HG02840 (cell line): ENCODE measurements around the gene PLEKHG3.

Source experiments
- ATAC-seq: cut with Tn5 transposase; IDR thresholded peaks from one replicate; pipeline ENCODE4 v1.9.1; 2021; ENCODE audit warnings: mild to moderate bottlenecking, moderate library complexity, moderate number of reproducible peaks; ENCODE audit not compliant: unreplicated experiment, low FRiP score

PLEKHG3 gene

GRCh38 chr14:64741961-64742360 lies 37.7 kb downstream of the PLEKHG3 start:
- no peak for ATAC-seq

GRCh38 chr14:64743061-64743460 lies 38.8 kb downstream of the PLEKHG3 start:
- ATAC-seq = no peak

DNA sequence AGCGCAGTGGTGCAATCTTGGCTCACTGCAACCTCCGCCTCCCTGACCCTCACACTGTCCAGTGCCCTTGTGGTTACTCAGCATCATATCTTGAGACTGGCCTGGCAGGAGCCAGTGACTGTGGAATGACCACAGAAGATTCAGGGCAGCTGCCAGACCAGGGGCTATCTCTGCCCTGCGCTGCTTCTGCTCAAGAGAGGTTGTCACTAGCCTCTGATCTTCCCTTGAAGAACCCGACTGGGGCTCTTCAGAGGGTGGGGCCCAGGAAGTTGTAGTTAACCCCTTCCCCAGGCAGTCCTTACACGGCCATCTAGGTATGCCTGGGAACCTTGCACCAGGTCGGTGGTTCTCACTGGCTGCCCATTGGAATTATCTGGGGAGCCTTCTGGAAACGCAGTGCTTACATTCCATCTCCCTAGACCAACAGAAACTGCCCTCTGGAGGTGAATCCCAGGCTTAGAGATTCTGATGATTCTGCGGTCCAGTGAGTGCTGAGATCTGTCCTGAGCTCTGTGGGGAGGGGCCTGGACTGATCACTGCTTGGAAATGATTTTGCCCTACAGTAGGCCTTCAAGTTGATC lies 41.4 kb downstream of the PLEKHG3 start:
- ATAC-seq = no peak

- ATAC-seq = no peak
Measured at GRCh38 chr14:64746298-64747250, 42.4 kb downstream of the PLEKHG3 start.

- no peak for ATAC-seq
Measured at GRCh38 chr14:64747327-64747726, 43.1 kb downstream of the PLEKHG3 start.

GRCh38 chr14:64748521-64748920 lies 44.3 kb downstream of the PLEKHG3 start:
- ATAC-seq = no peak

GRCh38 chr14:64748995-64749714 lies 44.9 kb downstream of the PLEKHG3 start:
- no peak for ATAC-seq

DNA sequence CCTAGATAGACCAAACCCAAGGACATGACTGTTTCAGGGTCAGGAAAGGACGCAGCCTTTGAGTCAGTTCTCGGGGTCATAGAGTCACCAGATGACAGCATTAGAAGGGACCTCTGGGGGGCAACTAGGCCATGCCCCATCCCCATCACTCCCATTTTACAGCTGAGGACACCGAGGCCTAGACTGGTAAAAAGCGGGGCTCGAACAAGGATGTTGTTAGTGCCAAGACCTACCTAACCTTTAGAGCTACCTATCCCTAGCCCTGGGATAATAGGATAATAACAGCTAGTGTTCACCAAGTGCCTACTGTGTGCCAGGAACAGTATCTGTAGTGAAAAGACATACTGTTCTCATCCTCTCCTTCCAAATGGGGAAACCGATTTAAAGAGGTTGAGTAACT lies 48.7 kb downstream of the PLEKHG3 start:
- no peak for ATAC-seq

GRCh38 chr14:64753374-64753773 lies 49.1 kb downstream of the PLEKHG3 start:
- no peak for ATAC-seq

GRCh38 chr14:64753999-64754398 lies 49.8 kb downstream of the PLEKHG3 start:
- no peak for ATAC-seq

GRCh38 chr14:64754685-64755084 lies 50.5 kb downstream of the PLEKHG3 start:
- no peak for ATAC-seq

- no peak for ATAC-seq
Measured at GRCh38 chr14:64755781-64756221, 51.6 kb downstream of the PLEKHG3 start.

DNA sequence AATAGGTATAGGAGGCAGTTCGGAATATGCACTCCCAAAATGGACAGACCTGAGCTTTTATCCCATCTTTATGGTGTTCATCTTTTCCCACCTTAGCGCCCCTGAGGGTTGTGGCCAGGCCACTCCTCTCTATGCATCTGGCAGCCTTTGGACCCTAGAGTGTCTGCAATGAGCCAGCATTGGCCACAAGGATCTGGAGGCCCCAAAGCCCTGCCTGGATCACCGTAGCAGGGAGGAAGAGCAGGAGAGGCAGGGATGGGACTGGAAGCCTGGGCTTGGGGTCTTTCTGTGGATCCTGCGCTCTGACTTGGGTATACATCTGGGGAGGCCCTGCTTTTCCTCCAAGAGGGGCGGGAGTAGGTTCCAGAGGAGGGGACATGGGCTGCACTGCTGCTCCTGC lies 52.5 kb downstream of the PLEKHG3 start:
- ATAC-seq = no peak

- ATAC-seq = no peak
Measured at GRCh38 chr14:64757601-64758000, 53.4 kb downstream of the PLEKHG3 start.

GRCh38 chr14:64758025-64758521 lies 53.8 kb downstream of the PLEKHG3 start:
- ATAC-seq = no peak

DNA sequence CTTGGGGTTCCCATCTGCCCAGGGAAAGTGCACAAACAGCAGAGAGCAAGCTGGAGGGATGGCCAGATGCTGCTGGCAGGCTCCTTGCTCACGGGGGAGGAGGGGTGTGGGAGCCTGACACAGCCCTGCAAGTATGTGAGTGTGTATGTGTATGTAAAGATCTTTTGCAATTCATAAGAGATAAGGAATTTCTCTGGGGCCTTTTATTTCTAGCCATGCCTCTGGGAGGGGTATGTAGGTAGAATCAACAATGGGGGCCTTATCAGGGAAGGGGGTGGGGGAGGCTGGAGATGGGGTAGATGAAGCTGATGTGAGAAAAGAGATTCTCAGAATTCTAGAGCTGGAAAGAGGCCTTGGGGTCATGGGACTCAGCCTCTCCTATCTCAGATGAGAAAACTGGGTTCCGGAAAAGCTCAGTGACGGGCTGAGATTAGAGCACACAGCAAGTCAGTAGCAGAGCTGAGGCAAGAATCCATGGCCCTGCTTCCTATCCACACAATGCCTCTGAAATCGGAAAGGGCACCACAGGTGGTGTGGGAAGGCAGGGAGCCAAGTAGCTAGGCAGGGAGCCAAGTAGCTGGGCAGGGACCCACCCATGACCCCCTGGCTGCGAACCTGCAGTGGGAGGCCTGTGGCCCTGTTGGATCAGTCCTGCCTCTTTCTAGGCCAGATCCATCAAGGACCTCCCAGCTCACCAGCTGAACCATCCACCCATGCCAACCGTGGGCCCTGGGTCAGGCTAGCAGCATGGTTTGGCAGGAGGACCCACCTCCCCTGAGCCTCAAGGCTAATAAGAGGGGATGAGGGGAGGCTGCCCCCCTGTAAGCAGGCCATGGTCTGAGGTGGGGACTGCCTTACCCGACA lies 54.7 kb downstream of the PLEKHG3 start:
- no peak for ATAC-seq

DNA sequence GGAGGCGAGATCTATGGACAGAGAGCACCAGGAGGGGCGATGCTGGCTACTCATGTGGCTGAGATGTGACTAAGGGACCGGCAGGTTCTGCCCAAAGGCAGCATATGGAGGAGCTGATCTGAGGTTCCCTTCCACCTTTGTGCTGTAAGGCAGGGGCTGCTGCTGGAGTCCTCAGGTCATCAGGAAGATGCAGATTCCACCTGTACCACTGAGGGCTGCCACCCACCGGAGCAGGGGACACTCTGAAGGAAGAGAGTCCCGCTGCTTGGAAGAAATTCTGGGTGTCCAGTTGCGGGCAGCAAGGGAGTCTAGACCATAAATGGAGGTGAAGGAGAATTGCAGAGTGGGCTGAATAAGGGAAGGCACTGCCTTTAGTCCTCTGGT lies 55.3 kb downstream of the PLEKHG3 start:
- ATAC-seq = no peak

GRCh38 chr14:64760146-64760755 lies 56.0 kb downstream of the PLEKHG3 start:
- no peak for ATAC-seq

- ATAC-seq = no peak
Measured at GRCh38 chr14:64760916-64761315, 56.7 kb downstream of the PLEKHG3 start.
